ENCODE measurements around the gene GNPNAT1. TPM values are rescaled to one million over a fixed set of nuclear protein-coding genes. Genes with fewer than 3 reads are reported as not detected.
"Not testable (repeated sequence)": the region's sequence is repeated elsewhere in the genome, so short reads cannot be mapped to it uniquely, and the experiment has no call there.

GNPNAT1 gene
- total RNA-seq, 2 donors from 2014 or later, result 34.3 to 62.9 TPM

- no peaks in the 10 kb centered on the region for H3K9me3 ChIP-seq
- peaks cover 6% of the 10 kb centered on the region for H3K36me3 ChIP-seq
- no peak overlapping the region for H3K27ac ChIP-seq
- intact Hi-C loops (cut with DNase I), result no loop called here
- no peak overlapping the region for H3K9ac ChIP-seq (ENCODE audit: low read depth in 2 of 2, low read length in 2 of 2)
- no peak overlapping the region for H3K4me3 ChIP-seq
- TF ChIP-seq CTCF (IDR thresholded peaks at IDR 0.05), result no peak
- no peak for DNase-seq
- no peaks in the 10 kb centered on the region for H3K4me1 ChIP-seq
- H3K27me3 ChIP-seq, result no peaks in the 10 kb centered on the region
These were observed 24.2 kb downstream of the GNPNAT1 start for GRCh38 chr14:52767058-52767833.

GRCh38 chr14:52762923-52763322 is 28.5 kb downstream of the GNPNAT1 start:
- DNase-seq; H3K36me3 ChIP-seq; H3K9ac ChIP-seq (ENCODE audit: low read depth in 2 of 2, low read length in 2 of 2); H3K9me3 ChIP-seq; H3K4me3 ChIP-seq; H3K27ac ChIP-seq; H3K27me3 ChIP-seq; intact Hi-C loops (cut with DNase I); H3K4me1 ChIP-seq: not testable (repeated sequence)

- Histone ChIP-seq H3K9me3 (no peaks in the 10 kb centered on the region), H3K4me1 (no peaks in the 10 kb centered on the region), H3K4me3 (no peak overlapping the region), H3K9ac (ENCODE audit: low read depth in 2 of 2, low read length in 2 of 2) (no peak overlapping the region), H3K36me3 (peaks cover 10% of the 10 kb centered on the region), H3K27ac (no peak overlapping the region), H3K27me3 (no peaks in the 10 kb centered on the region)
- DNase-seq, result no peak
- no peak for TF ChIP-seq CTCF (IDR thresholded peaks at IDR 0.05)
- intact Hi-C loops (cut with DNase I), result no loop called here
These were observed 32.3 kb downstream of the GNPNAT1 start for GRCh38 chr14:52759145-52759544.

- no peak for DNase-seq
- H3K27me3 ChIP-seq, result no peaks in the 10 kb centered on the region
- intact Hi-C loops (cut with DNase I), result no loop called here
- no peaks in the 10 kb centered on the region for H3K4me1 ChIP-seq
- H3K9ac ChIP-seq (ENCODE audit: low read depth in 2 of 2, low read length in 2 of 2), result no peak overlapping the region
- H3K36me3 ChIP-seq, result peaks cover 10% of the 10 kb centered on the region
- H3K9me3 ChIP-seq, result no peaks in the 10 kb centered on the region
- no peak overlapping the region for H3K4me3 ChIP-seq
- no peak overlapping the region for H3K27ac ChIP-seq
- TF ChIP-seq CTCF (IDR thresholded peaks at IDR 0.05), result no peak
These were observed 35.6 kb downstream of the GNPNAT1 start for GRCh38 chr14:52755607-52756316.

- intact Hi-C loops (cut with DNase I), result no loop called here
- no peak for TF ChIP-seq CTCF (IDR thresholded peaks at IDR 0.05)
- Histone ChIP-seq H3K9ac (ENCODE audit: low read depth in 2 of 2, low read length in 2 of 2) (no peak overlapping the region), H3K36me3 (no peaks in the 10 kb centered on the region), H3K4me1 (no peaks in the 10 kb centered on the region), H3K9me3 (no peaks in the 10 kb centered on the region), H3K4me3 (no peak overlapping the region), H3K27ac (no peak overlapping the region), H3K27me3 (no peaks in the 10 kb centered on the region)
- no peak for DNase-seq
These were observed 42.6 kb downstream of the GNPNAT1 start for GRCh38 chr14:52748647-52749292.

Measured in colonic mucosa (tissue), 4 donors.